NCI-H345 treated with DMSO at 0.1 percent for 48 hours (cell line): ENCODE data around the gene CBX4.

Experiments used
- DNase-seq: peaks from one replicate; lab custom pipeline; 2025; ENCODE audit not compliant: unreplicated experiment; lab: John Stamatoyannopoulos, UW

Gene CBX4

GRCh38 chr17:79842656-79843473, 3.6 kb upstream of the CBX4 start:
- peak; percentile 54 for DNase-seq

DNA sequence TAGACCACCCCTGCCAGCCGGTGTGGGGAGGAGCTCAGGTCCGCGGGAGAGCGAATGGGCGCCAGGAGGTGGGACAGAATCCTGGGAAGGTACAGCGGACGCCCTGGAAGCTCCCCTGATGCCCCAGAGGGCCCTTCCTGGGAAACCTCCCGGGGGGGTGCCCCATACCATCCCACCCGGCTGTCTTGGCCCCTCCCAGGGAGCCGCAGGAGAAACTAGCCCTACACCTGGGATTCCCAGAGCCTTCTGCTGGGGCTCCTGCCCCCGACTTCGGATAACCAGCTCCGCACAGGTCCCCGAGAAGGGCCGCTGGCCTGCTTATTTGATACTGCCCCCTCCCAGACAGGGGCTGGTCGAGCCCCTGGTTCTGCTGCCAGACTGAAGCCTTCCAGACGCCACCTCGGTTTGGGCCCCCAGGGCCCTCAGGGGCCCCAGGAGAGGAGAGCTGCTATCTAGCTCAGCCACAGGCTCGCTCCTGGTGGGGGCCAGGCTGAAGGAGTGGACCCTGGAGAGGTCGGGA, 3.0 kb upstream of the CBX4 start:
- DNase-seq: peak; percentile 19

DNA sequence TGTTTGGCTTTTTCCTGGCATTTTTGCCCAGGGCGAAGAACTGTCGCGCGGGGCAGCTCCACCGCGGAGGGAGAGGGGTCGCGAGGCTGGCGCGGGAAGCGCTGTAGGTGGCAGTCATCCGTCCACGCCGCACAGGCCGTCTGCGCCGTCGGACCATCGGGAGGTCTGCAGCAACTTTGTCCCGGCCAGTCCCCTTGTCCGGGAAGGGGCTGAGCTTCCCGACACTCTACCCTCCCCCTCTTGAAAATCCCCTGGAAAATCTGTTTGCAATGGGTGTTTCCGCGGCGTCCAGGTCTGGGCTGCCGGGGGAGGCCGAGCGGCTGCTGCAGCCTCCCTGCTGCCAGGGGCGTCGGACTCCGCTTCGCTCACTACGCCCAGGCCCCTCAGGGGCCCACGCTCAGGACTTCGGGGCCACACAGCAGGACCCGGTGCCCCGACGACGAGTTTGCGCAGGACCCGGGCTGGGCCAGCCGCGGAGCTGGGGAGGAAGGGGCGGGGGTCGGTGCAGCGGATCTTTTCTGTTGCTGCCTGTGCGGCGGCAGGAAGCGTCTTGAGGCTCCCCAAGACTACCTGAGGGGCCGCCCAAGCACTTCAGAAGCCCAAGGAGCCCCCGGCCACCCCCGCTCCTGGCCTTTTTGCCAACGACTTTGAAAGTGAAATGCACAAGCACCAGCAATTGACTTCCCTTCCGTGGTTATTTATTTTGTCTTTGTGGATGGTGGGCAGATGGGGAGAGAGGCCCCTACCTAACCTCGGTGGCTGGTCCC, 2.3 kb upstream of the CBX4 start:
- DNase-seq: no peak

GRCh38 chr17:79840989-79841286, 1.7 kb upstream of the CBX4 start:
- DNase-seq: no peak

DNA sequence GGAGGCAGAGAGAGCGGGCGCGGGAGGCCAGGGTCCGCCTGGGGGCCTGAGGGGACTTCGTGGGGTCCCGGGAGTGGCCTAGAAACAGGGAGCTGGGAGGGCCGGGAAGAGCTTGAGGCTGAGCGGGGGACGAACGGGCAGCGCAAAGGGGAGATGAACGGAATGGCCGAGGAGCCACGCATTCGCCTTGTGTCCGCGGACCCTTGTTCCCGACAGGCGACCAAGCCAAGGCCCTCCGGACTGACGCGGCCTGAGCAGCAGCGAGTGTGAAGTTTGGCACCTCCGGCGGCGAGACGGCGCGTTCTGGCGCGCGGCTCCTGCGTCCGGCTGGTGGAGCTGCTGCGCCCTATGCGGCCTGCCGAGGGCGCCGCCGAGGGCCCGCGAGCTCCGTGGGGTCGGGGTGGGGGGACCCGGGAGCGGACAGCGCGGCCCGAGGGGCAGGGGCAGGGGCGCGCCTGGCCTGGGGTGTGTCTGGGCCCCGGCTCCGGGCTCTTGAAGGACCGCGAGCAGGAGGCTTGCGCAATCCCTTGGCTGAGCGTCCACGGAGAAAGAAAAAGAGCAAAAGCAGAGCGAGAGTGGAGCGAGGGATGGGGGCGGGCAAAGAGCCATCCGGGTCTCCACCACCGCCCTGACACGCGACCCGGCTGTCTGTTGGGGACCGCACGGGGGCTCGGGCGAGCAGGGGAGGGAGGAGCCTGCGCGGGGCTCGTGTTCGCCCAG, 1.2 kb upstream of the CBX4 start:
- no peak for DNase-seq

DNA sequence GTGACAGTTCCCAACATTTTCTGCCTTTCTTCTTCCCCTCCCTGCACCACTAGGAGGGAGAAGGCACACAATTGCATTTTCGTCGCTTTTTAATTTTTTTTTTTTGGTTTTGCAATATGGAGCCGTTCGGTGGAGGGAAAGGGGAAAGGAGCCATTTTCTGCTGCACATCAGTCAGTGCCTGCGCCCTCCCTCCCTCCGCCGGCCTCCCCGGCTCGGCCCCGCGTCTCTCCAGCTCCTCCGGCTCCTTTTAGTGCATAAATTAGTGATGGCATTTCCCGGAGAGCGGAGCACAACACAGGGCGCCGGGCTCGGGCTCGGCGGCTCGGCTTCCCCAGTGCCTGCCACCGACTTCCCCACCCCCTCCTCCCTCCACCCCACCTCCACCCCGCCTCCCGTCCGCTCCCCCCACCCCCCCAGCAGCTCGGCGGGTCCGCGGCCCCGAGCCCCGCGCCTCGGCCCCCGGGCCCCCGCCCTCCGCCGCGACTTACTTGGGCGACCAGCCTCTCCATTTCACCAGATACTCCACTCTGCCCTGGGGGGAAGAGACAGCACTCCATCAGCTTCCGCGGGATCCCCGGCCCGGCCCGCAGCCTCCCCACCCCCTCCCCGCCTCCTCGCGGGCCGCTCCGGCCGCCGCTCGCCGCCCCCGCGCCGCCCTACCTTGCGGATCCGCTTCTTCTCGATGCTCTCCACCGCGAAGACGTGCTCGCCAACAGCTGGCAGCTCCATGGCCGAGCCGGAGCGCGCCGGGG, 542 bp downstream of the CBX4 start:
- peak; percentile 56 for DNase-seq

DNA sequence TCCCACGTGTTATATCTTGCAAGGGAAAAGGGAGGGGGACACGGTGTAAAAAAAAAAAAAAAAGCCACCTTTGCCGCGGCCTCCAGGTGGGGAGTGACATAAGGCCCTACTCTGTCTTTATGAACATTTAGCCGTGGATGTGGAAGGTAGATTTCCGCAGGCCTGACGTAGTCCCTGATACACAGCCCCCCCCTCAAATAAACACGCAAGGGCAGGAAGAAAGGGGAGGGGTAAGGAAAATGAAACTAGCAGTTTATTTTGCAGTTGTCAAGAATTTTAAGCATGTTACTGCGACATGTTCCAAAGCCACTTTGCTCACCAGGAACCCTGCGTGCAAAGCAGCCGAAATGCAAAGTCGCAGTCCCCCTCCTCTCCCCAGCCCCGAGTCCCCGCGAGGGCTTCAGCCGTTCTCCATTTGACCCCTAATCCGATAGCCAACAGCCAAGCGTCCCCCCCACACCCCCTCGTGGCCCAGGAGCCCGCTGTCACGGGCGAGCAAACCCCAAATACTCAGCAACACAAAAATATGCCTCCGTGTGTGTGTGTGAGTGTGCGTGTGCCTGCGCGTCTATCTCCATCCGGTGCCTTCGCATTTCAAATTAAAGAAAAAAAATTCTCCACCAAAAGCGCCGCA, 1.2 kb downstream of the CBX4 start:
- no peak for DNase-seq

DNA sequence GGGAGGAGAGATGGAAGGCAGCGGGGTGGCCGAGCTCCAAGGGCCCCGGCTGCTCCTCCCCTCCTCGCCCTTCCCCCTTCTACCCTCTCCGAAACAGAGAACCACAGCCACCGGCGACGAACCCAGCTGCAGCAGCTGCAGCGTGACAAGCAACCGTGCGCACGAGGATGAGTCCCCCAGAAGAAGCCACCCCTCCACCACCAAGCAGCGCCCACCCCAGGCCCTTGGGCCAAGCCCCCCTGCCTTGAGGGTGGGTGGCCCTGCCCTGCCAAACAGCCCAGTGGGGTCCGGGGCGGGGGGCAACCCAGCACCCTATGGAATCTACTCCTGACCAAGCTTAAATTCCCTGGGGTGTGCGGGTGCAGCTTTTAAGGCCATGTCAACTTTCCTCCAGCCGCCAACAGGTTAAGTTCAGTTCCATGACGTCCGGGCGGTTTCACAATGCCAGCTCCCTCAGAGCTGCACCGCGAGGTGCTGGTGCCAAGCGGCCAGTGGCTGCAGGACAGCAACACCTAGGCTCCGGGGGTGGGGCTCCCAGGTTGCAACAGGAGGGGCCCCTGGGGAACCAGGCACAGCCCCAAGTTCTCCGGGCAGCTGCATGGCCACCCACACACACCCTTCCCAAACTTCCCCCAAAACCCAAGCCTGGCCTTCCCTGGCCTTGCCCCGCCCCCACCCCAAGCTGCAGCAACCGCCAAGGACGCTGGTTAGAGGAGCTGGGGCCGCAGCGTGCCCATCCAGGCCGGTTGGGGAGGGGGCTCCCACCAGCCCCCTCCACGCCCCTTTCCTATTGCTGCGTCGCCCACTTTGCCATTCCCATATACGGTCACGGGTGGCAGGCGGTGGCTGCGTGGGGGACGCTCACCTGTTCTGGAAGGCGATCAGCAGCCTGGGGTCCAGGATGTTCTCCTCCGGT, 2.0 kb downstream of the CBX4 start:
- DNase-seq: no peak

DNA sequence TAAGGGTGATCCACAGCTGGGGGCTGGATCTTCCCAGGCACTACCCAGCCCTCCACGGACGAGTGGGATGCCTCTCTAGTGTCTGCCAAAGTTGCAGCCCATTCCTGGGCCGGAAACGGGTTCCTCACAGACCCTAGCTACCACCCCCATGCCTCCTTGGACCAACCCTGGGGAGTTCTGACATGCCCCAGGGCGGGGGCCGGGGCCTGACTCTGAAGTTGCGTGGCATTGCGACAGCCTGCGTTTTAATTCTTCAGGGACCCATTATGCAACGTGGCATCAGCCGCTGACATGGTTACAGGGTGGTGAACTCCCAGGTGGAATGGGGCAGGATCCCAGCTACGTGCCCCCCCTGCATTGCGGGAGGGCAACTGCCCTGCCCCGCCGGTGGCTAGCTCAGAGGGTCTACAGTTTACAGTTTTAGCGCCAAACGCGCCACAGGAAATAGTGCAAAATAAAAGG, 2.7 kb downstream of the CBX4 start:
- no peak for DNase-seq

GRCh38 chr17:79835953-79836509, 3.2 kb downstream of the CBX4 start:
- no peak for DNase-seq

DNA sequence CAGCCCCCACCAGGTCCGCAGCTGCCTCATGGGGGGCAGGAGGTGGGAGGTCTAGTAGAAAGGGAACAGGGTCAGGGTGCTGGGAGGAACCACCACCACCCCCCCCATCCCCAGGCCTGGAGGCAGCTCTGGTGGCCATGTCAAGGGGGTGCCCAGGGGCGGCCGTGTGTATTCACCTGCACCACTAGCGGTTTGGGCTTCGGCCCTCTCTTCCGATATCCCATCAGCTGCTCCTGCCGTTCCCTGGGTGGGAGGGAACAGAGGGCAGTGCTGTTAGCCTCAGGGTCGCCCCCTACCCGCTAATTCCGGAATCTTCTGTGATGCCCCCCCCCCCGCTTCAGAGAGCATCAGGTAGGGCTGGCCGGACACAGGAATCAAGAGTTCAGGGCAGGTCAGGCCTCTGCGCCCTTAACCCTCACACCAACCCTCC, 3.8 kb downstream of the CBX4 start:
- DNase-seq: no peak

- no peak for DNase-seq
Observed at GRCh38 chr17:79834565-79835469, 4.4 kb downstream of the CBX4 start.

GRCh38 chr17:79833744-79834564, 5.3 kb downstream of the CBX4 start:
- no peak for DNase-seq

DNA sequence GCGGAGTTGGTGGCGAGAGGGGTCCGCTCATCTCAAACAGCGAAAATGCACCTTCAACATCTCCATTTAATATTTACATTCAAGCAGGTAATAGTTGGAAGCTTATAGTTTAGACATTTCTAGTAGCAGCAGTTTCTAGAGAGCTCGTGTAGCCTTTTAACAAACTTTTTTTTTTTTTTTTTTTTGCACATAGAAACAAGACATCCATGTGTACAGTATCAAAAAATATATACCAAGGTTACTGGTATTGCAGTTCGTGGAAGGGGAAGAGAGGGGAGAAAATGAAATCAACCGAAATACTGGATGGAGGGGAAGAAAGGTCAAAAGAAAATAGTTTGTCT, 6.2 kb downstream of the CBX4 start:
- DNase-seq: no peak

DNA sequence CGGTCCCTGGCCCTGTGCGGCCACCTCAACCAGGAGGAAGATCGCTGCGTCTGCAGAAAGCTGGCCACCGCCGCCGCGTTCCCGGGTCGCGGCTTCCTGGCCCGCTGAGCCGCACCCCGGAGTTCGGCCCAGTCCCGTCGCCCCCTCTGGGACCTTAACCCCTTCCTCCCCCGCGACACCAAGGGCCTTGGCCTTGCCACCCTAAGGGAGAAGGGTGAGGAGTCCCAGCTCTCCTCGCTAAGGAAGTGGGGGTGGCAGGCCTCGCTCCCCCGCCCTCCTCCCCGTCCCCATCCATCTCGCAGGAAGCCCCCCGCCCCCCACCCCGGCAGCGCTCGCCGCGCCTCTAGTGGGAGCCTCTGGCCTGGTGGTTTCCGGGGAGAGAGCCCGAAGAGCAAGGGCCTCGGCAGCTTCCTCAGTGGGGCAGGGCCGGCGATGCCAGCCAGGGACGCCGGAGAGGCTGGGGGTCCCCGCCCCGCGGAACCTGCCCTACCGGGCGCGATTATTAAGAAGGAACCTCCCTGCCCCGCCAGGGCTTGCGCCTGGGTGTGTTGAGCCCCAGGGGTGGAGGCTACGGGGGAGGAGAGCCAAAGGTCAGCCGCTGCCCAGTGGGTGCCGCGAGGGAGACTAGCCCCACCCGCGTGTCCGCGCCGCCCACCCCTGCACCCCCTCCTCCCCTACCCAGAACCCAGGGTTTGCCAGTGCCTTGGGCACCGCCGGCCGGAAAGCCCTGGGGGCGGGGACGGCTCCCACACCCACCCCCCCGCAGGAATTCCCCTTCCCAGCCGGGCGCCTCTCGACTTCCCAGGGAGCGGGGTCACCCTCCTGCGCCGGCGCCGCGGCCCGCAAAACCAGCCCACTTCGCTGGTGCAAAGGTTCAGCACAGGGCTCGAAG, 6.8 kb downstream of the CBX4 start:
- no peak for DNase-seq
